Smooth muscle cell of the brain vasculature (primary cell): Measurements from ENCODE around the gene EVI2B.
"Not testable (repeated sequence)": the region's sequence is repeated elsewhere in the genome, so short reads cannot be mapped to it uniquely, and the experiment has no call there.

Source experiments
- DNase-seq: peaks from one replicate; pipeline ENCODE4 v3.0.0-alpha.2; 2012; ENCODE audit warnings: low read depth, low spot score

The EVI2B gene

DNA sequence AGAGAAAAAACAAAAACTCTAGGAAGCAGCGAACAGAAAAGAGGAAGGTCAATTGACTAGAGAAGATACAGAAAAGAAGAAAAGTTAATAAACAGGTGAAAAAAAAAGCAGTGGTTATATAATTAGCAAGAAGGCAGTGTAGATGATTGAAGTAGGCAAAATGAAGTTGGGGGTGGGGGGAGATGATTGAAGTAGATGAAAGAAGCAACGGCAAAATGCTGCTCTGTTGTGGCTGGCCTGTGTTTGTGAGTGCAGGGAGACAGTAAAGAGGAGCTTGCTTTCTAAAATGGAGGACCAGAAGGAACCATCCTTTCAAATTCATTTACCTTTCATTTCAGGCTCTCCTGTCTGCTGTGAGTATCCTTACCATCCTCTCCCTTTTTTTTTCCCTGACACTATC, 3.6 kb downstream of the EVI2B start:
- no peak for DNase-seq

DNA sequence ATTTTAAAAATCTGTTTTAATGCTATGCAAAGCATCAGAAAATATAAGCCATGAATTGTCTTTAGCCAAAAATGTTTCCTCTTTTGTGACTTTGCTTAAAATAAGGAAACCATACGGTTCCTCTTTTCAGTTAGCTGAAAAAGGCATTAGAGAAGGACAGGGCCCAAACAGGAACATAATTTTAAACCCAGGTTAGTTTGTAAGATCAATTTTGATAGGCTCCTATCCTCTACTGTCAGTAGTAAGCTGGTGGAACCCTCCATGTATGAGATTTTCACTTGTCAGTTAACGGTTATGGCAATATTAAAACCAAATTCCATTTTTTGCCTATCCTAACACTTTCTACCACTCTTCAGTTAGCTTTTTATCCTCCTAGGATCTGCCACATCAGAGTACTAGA, 4.3 kb downstream of the EVI2B start:
- no peak for DNase-seq

DNA sequence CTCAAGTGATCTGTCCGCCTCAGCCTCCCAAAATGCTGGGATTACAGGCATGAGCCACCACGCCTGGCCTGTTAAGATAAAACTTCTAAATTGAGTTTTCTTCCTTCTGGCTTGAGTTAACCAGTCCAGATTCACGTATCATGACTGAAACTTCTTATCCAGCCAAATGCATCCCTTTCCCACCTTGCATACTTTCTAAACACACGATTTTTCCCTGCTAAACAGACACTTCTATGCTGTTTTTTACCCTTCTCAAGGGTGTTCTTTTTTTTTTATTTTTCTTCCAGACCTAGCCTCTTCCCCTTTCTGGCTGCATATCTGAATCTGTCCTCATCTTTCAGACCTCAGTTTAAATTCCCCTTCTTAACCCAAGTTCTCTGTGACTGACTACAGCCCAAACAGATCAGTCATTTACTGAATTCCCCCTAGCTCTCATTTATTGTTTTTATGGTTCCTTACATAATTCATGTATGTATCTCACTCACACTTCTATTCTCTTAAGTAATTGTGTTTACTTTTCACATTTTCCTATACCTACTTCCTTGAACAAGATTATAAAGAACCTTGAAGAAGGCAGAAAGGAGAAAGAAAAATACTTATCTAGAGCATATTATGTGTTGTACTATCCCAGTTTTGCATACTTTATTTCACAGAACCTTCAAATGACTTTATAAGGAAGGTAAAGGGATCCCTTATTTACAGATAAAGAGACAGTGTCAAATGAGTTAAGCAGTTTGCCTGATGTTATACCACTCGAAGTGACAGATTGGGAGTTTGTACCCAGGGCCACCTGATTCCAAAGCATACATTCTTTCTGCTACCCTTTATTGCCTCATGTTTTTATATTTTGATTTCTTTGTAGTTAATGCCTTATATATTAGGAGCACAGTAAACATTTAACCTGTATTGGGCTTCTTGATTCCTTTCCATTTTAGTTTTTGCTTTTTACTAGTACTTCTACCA, 5.2 kb downstream of the EVI2B start:
- no peak for DNase-seq

DNA sequence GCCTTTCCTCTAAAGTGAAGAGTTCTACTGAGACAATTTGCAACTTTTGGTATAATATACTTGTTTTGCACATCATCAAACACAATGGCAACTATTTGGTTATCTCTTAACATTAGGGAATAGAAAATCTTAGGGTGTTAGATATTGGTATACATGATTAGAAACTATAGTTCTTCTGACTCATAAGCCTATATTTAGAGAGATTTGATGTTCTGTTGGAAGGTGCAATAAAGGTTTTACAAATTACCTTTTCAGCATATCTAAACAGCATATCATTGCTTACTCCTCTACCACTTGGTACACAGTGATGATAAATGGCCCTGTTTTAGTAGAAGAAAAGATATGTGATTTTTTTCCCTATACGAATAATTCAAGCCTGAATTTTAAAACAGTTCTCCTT, 6.2 kb downstream of the EVI2B start:
- DNase-seq, result no peak

DNA sequence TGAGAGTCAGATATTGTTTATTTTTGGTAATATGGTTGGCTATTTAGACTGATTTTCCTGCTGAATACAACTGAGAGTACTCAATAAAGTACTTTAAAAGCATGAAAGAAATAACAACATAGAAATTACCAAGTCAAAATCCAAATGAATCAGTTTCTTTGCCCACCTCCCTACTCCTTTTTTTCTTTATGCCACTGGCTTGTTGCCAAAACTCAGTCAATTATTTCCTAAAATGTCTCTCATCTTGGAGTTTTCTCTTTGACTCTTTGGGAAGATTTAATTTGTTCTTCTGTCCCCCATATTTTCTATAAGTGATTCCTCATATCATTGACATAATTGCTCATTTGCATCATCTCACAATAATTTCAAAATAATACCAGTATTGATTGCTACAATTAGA, 14.2 kb downstream of the EVI2B start:
- no peak for DNase-seq

DNA sequence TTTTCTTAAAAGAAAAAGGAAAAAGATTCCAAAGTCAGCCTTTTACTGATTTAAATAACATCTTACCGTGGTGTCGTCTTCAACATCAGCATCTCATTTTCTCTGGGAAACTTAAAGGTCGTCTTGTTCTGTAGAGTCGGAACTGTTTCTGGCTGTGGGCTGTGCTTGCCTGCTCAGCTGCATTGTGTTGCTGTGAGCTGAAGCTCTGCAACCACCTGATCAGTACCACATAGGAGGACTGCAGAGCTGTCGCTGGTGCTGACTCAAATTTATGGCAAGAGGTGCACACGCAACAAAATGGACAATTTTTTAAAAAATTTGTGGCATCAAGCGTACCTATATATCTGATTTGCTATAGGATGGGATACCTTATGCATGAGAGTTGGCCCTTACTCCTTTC, 16.8 kb downstream of the EVI2B start, which contains the start of gene OMG:
TSS of gene OMG (minus strand) at position 150 of the 400 bp plus-strand sequence. CDS start 908 bp downstream, outside the sequence.
- DNase-seq, result no peak

DNA sequence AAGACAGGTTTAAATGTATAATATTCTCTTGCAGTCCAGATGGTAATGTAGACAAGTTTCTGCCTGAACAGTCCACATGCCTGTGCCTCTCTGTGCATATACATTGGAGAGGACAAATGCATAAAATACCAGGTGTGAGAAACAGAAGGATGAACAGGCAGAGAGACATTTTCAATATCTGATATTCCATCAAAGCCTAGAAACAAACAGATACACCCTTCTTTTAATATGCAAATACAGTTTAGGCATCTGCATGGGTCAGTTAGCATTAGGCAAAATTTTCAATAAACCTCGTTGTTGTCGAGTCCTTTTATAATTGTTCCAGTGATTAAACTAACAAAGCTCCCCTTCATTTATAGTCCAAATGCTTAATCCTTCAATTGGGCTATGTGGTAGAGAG, 17.7 kb downstream of the EVI2B start:
- no peak for DNase-seq

DNA sequence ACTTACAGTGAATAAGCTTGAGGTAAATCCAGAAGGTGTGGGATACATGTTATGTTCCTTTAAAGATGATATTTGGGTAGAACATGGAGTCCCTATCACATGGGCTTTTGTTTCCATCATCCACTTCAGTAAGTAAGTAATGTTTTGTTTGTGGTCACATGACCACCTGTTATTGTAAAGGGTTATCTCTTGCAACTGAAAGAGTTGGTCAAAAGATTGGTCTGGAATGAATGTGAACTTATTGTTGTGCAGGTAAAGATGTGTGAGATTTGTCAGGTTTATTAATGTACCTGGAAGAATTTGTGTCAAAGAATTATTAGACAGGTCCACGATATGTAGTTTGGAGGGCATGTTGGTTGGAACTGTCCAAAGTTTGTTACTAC, 18.4 kb downstream of the EVI2B start:
- no peak for DNase-seq

DNA sequence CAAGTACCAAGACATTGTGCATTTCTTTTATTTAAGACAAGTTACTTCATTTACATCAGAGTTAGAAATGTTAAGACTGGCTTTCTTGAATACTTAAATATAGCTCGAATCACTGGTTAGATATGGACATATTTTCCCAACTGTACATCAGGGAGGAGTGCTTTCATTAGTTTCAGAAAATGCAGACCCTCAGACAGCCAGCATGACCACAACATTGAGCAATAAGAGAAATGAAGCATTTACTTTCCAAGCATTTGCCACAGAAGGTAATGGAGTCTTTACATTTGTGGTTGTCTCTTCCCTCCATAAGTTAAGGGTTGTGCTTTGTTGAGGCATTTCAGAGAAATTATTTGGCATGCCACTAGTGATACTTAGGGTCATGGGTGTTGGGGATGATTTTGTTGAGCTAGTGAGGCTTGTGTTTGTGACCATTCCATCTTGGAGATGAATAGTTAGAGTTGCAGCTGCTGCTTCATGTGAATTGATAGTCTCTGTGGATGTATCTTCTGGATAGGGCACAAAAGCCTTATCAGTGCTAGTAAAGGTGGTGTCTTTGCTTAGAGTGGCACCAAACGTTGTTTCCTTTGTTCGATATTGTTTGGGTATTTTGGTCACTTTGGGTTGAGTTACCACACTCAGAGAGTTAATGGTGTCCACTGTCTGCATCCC, 18.9 kb downstream of the EVI2B start:
- no peak for DNase-seq

DNA sequence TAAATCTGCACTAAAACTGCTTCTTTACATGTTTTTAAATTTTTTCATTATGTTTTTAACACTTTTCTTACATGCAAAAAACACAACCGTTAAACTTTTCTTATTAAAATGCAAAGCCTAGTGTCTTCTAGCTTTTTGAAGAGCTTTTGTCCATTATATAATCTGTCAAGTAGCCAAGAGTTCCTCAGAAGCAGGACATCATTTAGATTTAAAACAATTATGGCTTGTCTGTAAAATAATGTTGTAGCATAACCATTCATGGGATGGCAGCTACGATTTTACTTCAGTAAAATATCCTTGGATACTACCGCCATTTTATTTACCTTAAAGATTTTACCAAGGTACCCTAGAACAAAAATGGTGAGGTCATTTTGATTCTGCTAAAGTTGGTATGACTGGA, 19.6 kb downstream of the EVI2B start:
- no peak for DNase-seq

DNA sequence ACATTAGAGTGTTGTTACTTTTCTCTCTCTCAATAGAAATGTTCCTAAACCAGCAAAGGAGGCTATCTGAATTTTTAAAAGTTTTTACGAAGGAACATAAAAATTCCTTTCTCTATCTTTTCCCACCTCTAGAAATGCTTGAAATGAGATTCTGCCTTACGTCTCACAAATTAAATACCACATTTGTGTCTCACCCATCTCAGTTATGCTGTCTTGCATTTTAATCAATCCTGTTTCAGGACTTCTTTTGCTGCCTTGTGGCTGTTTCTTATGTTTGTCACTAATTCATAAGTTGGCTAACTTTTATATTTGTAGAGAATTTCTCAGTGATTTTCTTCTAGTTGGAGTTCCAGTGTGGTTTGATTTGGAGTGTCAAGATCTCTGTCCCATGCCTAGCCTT, 20.3 kb downstream of the EVI2B start:
- no peak for DNase-seq

DNA sequence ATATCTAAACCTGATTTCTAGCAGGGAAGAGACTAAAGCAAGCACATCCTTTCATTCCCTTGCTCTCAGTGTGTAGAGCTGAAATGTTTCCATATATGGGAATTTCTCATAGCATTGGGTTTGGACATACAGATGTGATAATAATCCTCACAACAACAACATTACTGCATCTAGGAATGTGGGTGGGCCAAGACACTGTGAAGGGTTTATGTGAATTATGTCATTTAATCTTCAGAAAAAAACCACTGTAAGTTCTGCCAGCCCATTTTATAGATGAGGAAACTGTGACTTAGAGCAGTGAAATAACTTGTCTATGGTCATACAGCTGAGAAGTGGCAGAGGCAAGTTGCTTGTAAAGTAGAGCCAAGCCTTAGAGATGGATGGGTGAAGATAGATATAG, 22.0 kb downstream of the EVI2B start:
- DNase-seq, result no peak

DNA sequence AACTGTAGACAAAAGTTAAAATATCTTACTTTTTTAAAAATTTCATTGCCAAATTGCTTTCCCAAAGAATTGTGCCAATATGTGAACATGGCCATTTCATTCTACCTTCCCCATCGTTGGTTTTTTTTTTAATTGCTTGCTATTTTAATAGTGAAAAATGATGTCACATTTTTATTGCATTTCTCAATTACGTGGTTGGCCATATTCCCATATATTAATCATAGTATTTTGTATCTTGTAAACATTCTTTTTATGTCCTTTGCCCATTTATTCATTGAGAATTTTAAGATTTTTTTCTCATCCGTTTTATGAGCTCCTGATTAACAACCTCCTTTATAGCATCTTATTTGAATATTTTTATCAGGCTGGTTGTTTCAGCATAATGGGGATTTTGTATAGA, 24.1 kb downstream of the EVI2B start:
- no peak for DNase-seq

DNA sequence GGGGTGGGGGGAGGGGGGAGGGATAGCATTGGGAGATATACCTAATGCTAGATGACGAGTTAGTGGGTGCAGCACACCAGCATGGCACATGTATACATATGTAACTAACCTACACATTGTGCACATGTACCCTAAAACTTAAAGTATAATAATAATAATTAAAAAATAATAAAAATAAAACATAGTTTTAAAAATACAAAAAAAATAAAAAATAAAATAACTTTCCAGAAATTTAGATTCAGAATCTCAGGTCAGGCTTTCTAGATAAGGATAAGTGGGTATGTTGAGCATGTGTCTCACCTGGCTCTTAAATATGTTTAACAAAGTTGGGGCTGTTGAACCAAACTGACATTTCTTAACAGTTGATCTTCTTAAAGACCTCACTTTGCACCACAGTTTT, 25.9 kb downstream of the EVI2B start:
- not testable (repeated sequence) for DNase-seq

DNA sequence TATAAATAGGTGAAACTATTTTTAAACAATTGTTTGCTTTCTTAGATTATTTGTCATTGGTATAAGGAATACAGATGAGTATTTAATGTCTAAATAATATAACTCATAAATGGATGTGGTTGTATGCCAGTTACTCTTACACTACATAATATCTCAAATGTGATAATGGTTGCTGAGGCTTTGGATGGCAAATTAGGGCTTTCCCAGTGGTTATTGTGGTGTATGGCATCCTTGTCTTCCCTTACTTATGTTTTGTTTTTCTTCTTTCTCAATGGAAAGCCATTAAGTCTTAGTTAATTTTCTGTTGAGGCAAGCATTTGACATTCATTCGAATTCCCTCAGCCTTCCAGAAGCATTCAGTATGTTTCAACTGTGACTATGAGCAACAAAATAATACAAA, 27.3 kb downstream of the EVI2B start:
- no peak for DNase-seq

DNA sequence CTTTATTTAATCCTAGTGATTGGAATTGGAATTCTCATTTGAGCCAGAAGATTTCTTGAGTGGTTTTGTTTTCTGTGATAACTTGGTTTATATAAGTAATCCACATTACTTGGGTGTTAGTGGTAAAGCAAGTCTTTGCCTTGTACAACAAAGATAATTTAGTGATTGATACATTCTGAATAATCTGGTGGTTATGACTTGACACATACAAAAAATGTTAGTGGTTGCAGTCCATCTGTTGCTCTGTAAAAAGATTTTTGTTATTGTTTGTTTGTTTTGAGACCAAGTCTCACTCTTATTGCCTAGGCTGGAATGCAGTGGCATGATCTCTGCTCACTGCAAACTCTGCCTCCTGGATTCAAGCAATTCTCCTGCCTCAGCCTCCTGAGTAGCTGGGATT, 30.0 kb downstream of the EVI2B start:
- no peak for DNase-seq

DNA sequence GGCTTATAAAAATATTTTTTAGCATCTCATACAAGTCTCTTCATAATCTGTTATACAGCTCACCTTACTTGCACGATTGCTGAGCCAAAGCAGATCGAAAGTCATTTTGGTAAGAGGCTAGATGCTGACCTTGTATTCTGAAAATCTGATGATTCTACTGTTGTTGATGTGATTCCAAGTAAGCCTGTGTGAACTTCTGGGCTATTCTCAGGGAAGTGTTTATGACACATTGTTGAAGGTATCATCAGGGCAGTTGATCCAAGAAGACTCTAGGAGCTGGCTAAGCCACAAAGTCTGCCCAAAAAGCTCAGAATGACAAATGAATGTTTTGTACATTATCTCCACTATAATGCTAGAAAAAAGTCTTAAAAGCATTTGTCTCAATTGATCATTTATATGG, 32.8 kb downstream of the EVI2B start:
- DNase-seq, result no peak

DNA sequence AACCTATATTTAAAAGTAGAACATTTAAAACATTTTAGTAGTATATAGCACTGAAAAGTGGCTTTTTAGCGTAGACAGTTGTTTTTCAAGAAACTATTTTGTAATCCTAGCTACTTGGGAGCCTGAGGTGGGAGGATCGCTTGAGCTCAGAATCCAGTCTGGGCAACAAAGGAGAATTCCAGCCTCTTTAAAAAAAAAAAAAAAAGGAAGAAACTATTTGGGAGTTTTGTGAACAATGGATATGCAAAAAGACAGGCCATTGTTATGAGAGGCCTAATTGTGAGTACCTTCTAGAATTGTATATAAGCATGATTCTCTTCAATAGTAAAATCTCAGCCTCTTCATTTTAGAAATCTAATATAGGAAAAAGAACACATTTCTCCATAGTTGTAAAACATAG, 34.5 kb downstream of the EVI2B start:
- DNase-seq, result no peak

DNA sequence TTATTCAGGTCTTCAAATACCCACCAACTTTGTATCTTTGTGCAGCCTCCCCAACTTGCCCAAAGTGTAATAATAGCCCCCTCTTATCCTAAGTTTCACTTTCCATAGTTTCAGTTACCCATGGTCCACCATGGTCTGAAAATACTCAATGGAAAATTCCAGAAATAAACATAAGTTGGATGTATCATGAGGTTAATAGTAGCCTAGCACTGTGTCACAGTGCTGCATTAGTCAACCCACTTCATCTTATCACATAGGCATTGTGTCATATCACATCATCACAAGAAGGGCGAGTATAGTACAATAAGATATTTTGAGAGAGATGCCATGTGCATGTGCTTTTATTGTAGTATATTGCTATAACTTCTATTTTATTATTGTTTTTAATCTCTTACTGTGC, 38.7 kb downstream of the EVI2B start:
- DNase-seq, result no peak

DNA sequence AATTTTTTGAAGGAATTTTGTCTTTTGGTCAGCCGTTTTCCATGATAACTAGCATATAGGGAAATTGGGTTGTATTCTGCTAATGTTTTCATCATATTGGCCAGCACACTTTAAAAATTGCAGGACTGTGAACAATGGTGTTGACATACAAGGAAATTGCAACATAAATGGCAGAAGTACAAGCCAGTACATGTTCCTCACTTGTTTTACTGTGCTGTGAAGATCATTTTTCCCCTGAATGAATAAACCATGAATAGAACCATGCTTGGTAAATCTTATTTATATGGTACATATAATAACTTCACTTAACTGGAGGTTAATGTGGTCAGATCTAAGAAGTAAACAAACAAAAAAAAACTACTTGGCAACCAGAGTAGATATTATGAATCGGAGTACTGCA, 39.6 kb downstream of the EVI2B start:
- no peak for DNase-seq

DNA sequence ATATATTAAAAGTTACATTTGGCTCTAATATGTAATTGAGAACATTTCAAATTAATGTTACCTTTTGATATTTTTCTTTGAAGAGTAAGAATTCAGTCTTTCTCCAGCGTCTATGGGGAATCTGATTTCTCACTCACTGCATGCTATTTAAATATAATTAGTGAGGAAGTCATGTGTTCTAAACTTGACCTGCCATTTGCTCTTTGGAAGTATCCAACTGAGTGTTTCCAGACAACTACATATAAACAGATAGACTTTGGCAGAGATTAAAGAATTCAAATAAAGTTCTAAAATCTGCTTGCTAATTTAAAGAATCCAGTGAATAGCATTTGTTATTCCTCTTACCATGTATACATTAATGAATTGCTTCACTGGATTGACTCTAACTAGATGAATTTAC, 40.3 kb downstream of the EVI2B start:
- DNase-seq, result no peak

DNA sequence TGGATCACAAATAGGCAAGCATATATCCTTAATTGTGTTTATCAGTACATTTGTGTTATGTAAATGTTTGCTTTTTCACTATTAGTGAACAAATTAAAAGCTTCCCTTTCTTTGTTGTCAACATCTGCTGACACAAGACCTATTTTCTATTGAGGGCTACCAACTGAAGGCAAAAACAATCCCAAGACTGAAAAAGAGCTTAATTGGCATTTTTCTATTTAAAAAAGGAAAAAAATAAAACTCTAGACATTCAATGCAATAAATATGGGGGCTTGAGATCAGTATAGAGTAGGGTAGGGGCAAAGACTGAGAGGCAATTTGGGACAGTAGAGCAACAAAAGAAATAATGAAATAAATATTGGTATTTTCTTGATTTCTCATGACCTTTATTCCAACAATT, 41.1 kb downstream of the EVI2B start:
- no peak for DNase-seq

DNA sequence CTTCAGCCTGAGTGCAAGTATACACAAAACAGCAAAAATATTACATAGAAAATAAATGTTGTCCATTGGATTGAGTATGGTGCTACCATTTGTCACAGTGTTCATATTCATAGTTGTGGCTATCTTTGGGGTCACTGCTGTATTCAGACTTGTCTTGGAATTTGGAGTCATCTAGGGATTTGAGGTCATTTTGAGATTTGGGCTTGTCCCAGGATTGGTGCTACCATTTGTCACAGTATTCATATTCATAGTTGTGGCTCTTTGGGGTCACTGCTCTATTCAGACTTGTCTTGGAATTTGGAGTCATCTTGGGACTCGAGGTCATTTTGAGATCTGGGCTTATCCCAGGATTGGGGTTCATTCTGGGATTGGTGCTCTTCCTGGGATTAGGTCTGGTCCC, 41.6 kb downstream of the EVI2B start:
- DNase-seq, result no peak
